ENCODE data around the gene MGAT1.

The MGAT1 gene

GRCh38 chr5:180824630-180825476, 22.2 kb upstream of the MGAT1 start:
- in situ Hi-C loops (cut with MboI; ENCODE audit: low sequenced_read_pairs) = no loop called here

GRCh38 chr5:180823940-180824629, 21.5 kb upstream of the MGAT1 start:
- in situ Hi-C loops (cut with MboI; ENCODE audit: low sequenced_read_pairs) = no loop called here

GRCh38 chr5:180823346-180823745, 20.7 kb upstream of the MGAT1 start:
- in situ Hi-C loops (cut with MboI; ENCODE audit: low sequenced_read_pairs) = no loop called here

GRCh38 chr5:180821538-180821937, 18.9 kb upstream of the MGAT1 start:
- in situ Hi-C loops (cut with MboI; ENCODE audit: low sequenced_read_pairs) = no loop called here

GRCh38 chr5:180820788-180821321, 18.2 kb upstream of the MGAT1 start:
- in situ Hi-C loops (cut with MboI; ENCODE audit: low sequenced_read_pairs) = no loop called here

GRCh38 chr5:180818677-180819341, 16.2 kb upstream of the MGAT1 start:
- in situ Hi-C loops (cut with MboI; ENCODE audit: low sequenced_read_pairs) = no loop called here

- in situ Hi-C loops (cut with MboI; ENCODE audit: low sequenced_read_pairs) = no loop called here
Measured at GRCh38 chr5:180817893-180818674, 15.5 kb upstream of the MGAT1 start.

GRCh38 chr5:180816608-180817534, 14.3 kb upstream of the MGAT1 start:
- in situ Hi-C loops (cut with MboI; ENCODE audit: low sequenced_read_pairs) = no loop called here

GRCh38 chr5:180815293-180815917, 12.8 kb upstream of the MGAT1 start:
- in situ Hi-C loops (cut with MboI; ENCODE audit: low sequenced_read_pairs) = no loop called here

- in situ Hi-C loops (cut with MboI; ENCODE audit: low sequenced_read_pairs) = no loop called here
Measured at GRCh38 chr5:180813420-180813819, 10.8 kb upstream of the MGAT1 start.

GRCh38 chr5:180811623-180812124, 9.1 kb upstream of the MGAT1 start:
- in situ Hi-C loops (cut with MboI; ENCODE audit: low sequenced_read_pairs) = no loop called here

- in situ Hi-C loops (cut with MboI; ENCODE audit: low sequenced_read_pairs) = no loop called here
Measured at GRCh38 chr5:180810959-180811622, 8.5 kb upstream of the MGAT1 start.

- in situ Hi-C loops (cut with MboI; ENCODE audit: low sequenced_read_pairs) = no loop called here
Measured at GRCh38 chr5:180810210-180810958, 7.8 kb upstream of the MGAT1 start.

- in situ Hi-C loops (cut with MboI; ENCODE audit: low sequenced_read_pairs) = no loop called here
Measured at GRCh38 chr5:180809403-180810209, 7.0 kb upstream of the MGAT1 start.

GRCh38 chr5:180808461-180809000, 5.9 kb upstream of the MGAT1 start:
- in situ Hi-C loops (cut with MboI; ENCODE audit: low sequenced_read_pairs) = no loop called here

- in situ Hi-C loops (cut with MboI; ENCODE audit: low sequenced_read_pairs) = no loop called here
Measured at GRCh38 chr5:180807654-180808414, 5.2 kb upstream of the MGAT1 start.
